H1 (cell line): Measurements from ENCODE around the gene AGPAT4. TPM values are rescaled to one million over a fixed set of nuclear protein-coding genes. Genes with fewer than 3 reads are reported as not detected.

Experiments
- CTCF ChIA-PET: fragments of 300-600 bp; sonication (Branson Sonifier 250); formaldehyde crosslinking; loops from one replicate; lab custom pipeline; 2021; ENCODE audit not compliant: partially characterized antibody; lab: Charles Lee
- POLR2A ChIA-PET: fragments of 300-600 bp; sonication (Branson Sonifier 250); formaldehyde crosslinking; loops from one replicate; lab custom pipeline; 2021; ENCODE audit warnings: inconsistent platforms; ENCODE audit not compliant: partially characterized antibody; lab: Charles Lee
- DNase-seq, 2 experiments: peaks; one replicate each; pipeline versions ENCODE4 v3.0.0 to v3.0.0-alpha.2; 2010 to 2022; ENCODE audit warnings: low spot score in 2 of 2, low read depth in 1 of 2, mixed read lengths in 1 of 2
- FAIRE-seq: peaks from 2 replicates; lab custom pipeline; 2011; peaks lifted over from hg19 to GRCh38; lab: Jason Lieb, UNC
- H2AFZ ChIP-seq: 2 replicates; pipeline ENCODE4 v1.8.1; 2012; ENCODE audit warnings: low read length, inconsistent platforms
- H2AK5ac ChIP-seq: 2 replicates; pipeline ENCODE4 v1.6.1; 2013; ENCODE audit warnings: low read depth, low read length
- H2BK120ac ChIP-seq: replicated peaks from 2 replicates; pipeline ENCODE3; 2013; ENCODE audit warnings: low read depth, low read length, inconsistent platforms
- H2BK12ac ChIP-seq: 2 replicates; pipeline ENCODE4 v1.6.1; 2013; ENCODE audit warnings: low read depth, low read length
- H2BK15ac ChIP-seq: 2 replicates; pipeline ENCODE4 v1.6.1; 2013; ENCODE audit warnings: low read length
- H2BK20ac ChIP-seq: 2 replicates; pipeline ENCODE4 v1.6.1; 2013; ENCODE audit warnings: low read length
- H2BK5ac ChIP-seq: 2 replicates; pipeline ENCODE4 v1.6.1; 2013; ENCODE audit warnings: low read depth, low read length
- H3K14ac ChIP-seq: 2 replicates; pipeline ENCODE4 v1.6.1; 2013; ENCODE audit warnings: inconsistent platforms; ENCODE audit not compliant: insufficient read length
- H3K18ac ChIP-seq: 2 replicates; pipeline ENCODE4 v1.6.1; 2013; ENCODE audit warnings: low read length; ENCODE audit errors: extremely low read depth
- H3K23ac ChIP-seq: 2 replicates; pipeline ENCODE4 v1.6.1; 2013; ENCODE audit warnings: inconsistent platforms; ENCODE audit not compliant: insufficient read length
- H3K23me2 ChIP-seq: 2 replicates; pipeline ENCODE4 v1.6.1; 2013; ENCODE audit warnings: low read depth, low read length
- H3K27ac ChIP-seq: 2 replicates; pipeline ENCODE4 v1.6.1; 2011; ENCODE audit warnings: low read depth, low read length, inconsistent platforms
- H3K27me3 ChIP-seq, 4 experiments: replicated peaks in 1 of 4; 1 replicate in 1 of 4; 2 replicates in 3 of 4; pipeline versions ENCODE4 v1.6.1 to v1.8.1; 2011 to 2013; ENCODE audit warnings: low read length in 3 of 4, mild to moderate bottlenecking in 3 of 4, inconsistent platforms in 2 of 4, mixed read lengths in 2 of 4, moderate library complexity in 1 of 4; ENCODE audit not compliant: control insufficient read depth in 3 of 4, insufficient read depth in 3 of 4; ENCODE audit errors: extremely low read depth in 1 of 4
- H3K36me3 ChIP-seq, 4 experiments: 2 replicates each; pipeline versions ENCODE4 v1.6.1 to v1.8.1; 2011 to 2013; ENCODE audit warnings: mild to moderate bottlenecking in 4 of 4, low read length in 3 of 4, moderate library complexity in 2 of 4, control low read depth in 1 of 4, inconsistent platforms in 1 of 4; ENCODE audit not compliant: insufficient read depth in 4 of 4, control insufficient read depth in 2 of 4
- H3K4ac ChIP-seq: replicated peaks from 2 replicates; pipeline ENCODE3; 2013; ENCODE audit warnings: low read length, low read depth, mixed read lengths, inconsistent platforms; ENCODE audit not compliant: insufficient read length
- H3K4me1 ChIP-seq, 4 experiments: replicated peaks in 1 of 4; 1 replicate in 1 of 4; 2 replicates in 3 of 4; pipeline versions ENCODE4 v1.6.1 to v1.8.1; 2011 to 2013; ENCODE audit warnings: low read length in 3 of 4, inconsistent platforms in 2 of 4, mixed read lengths in 1 of 4; ENCODE audit not compliant: insufficient read depth in 4 of 4, control insufficient read depth in 3 of 4
- H3K4me2 ChIP-seq, 2 experiments: 2 replicates each; pipeline versions ENCODE4 v1.6.1 to v1.8.1; 2011 to 2013; ENCODE audit warnings: low read depth in 2 of 2, low read length in 2 of 2, control low read depth in 1 of 2, inconsistent platforms in 1 of 2, mild to moderate bottlenecking in 1 of 2; ENCODE audit not compliant: insufficient read depth in 1 of 2
- H3K4me3 ChIP-seq, 4 experiments: fragments of 200-600, 300-600 bp in 1 of 4; sonication (generic), shearing (Covaris generic), sonication (Bioruptor Twin) in 1 of 4; 2 replicates each; pipeline versions ENCODE4 v1.5.1 to v1.8.1; 2011 to 2016; ENCODE audit warnings: low read length in 4 of 4, low read depth in 3 of 4, control low read depth in 2 of 4, inconsistent platforms in 2 of 4, mild to moderate bottlenecking in 2 of 4, mixed read lengths in 1 of 4, moderate library complexity in 1 of 4; ENCODE audit not compliant: insufficient read depth in 2 of 4; ENCODE audit errors: extremely low read depth in 1 of 4
- H3K56ac ChIP-seq: replicated peaks from 2 replicates; pipeline ENCODE3; 2013; ENCODE audit warnings: low read depth, mild to moderate bottlenecking, mixed read lengths, low read length, inconsistent platforms; ENCODE audit not compliant: insufficient read length
- H3K79me1 ChIP-seq: 2 replicates; pipeline ENCODE4 v1.6.1; 2013; ENCODE audit warnings: low read depth, low read length, control low read depth
- H3K79me2 ChIP-seq, 2 experiments: 2 replicates each; pipeline versions ENCODE4 v1.6.1 to v1.8.1; 2012 to 2013; ENCODE audit warnings: low read length in 2 of 2, mild to moderate bottlenecking in 2 of 2, inconsistent platforms in 1 of 2; ENCODE audit not compliant: insufficient read depth in 2 of 2, control insufficient read depth in 1 of 2
- H3K9ac ChIP-seq, 4 experiments: replicated peaks in 1 of 4; 1 replicate in 1 of 4; 2 replicates in 3 of 4; pipeline versions ENCODE4 v1.6.1 to v1.8.1; 2011 to 2013; ENCODE audit warnings: low read depth in 3 of 4, low read length in 3 of 4, control low read depth in 2 of 4, mild to moderate bottlenecking in 2 of 4, moderate library complexity in 2 of 4, inconsistent platforms in 1 of 4; ENCODE audit errors: extremely low read depth in 1 of 4
- H3K9me3 ChIP-seq, 2 experiments: 2 replicates each; pipeline versions ENCODE4 v1.6.1 to v1.8.1; 2012 to 2013; ENCODE audit warnings: mild to moderate bottlenecking in 2 of 2, moderate library complexity in 2 of 2, control low read depth in 1 of 2, inconsistent platforms in 1 of 2, low read depth in 1 of 2, low read length in 1 of 2, mixed read lengths in 1 of 2; ENCODE audit not compliant: insufficient read depth in 2 of 2
- H4K20me1 ChIP-seq, 2 experiments: replicated peaks in 1 of 2; 2 replicates each; pipeline versions ENCODE3 to v1.8.1; 2011 to 2013; ENCODE audit warnings: inconsistent platforms in 2 of 2, low read length in 2 of 2, mild to moderate bottlenecking in 1 of 2; ENCODE audit not compliant: insufficient read depth in 2 of 2, control insufficient read depth in 1 of 2
- H4K5ac ChIP-seq: 2 replicates; pipeline ENCODE4 v1.6.1; 2013; ENCODE audit warnings: low read length, low read depth, mixed read lengths, inconsistent platforms; ENCODE audit not compliant: insufficient read length
- H4K8ac ChIP-seq: 2 replicates; pipeline ENCODE4 v1.8.0; 2013; ENCODE audit warnings: mild to moderate bottlenecking, moderate library complexity, low read length, inconsistent platforms; ENCODE audit not compliant: insufficient read depth; ENCODE audit errors: extremely low read depth
- H4K91ac ChIP-seq: replicated peaks from 2 replicates; pipeline ENCODE3; 2013; ENCODE audit warnings: low read length, mixed read lengths, inconsistent platforms; ENCODE audit not compliant: insufficient read length
- NRF1 ChIP-seq: IDR thresholded peaks from 2 replicates; pipeline ENCODE4 v1.6.1; 2011; ENCODE audit warnings: mild to moderate bottlenecking, low read depth, low read length, improper control_type of control experiment
- SP4 ChIP-seq: IDR thresholded peaks from 2 replicates; pipeline ENCODE4 v1.6.1; 2012; ENCODE audit warnings: low read length, inconsistent platforms
- polyA plus RNA-seq, 7 experiments: library from polyadenylated mRNA; depleted of rRNA in 3 of 7; stranded (reverse) in 5 of 7; unstranded in 2 of 7; fragments of >200 nt in 5 of 7; fragments of 200-250 nt in 2 of 7; gene quantifications; 1 replicate in 5 of 7; 2 replicates in 1 of 7; 4 replicates in 1 of 7; pipeline versions ENCODE4 v1.2.1 to v1.2.3, GENCODE V29; 2011 to 2013; ENCODE audit warnings: missing spikeins in 2 of 7, mixed read lengths in 2 of 7
- total RNA-seq: library from RNA; stranded (reverse); fragmentation: NEBNext Ultra II Directional; extraction: Animal tissue kit (Norgen Biotek cat#: 25700); gene quantifications from 2 replicates; pipeline ENCODE4 v1.2.1, GENCODE V29; 2021

The AGPAT4 gene
- total and polyA plus RNA-seq, 2 of the 8 experiments (the other 6 are each of a cell fraction or from before 2014, with no cell fraction given), result 13.5 to 23.8 TPM

DNA sequence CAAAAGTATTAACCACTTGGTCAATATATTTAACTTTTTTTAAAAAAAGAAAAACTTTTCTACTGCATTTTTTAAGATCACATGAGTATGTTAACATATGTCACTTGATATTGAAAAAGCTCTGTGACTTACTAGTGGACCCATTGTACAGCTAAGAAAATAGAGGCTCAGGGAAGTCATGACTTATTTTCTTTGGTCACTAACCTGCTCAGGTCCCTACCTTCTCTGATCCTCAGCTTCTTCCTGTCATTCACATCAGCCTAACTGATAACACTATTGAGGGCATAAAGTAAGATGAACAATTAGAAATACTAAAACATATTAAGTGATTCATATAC lies 19.8 kb downstream of the AGPAT4 start:
- no peak overlapping the region for H2BK120ac ChIP-seq
- no peak overlapping the region for H2BK20ac ChIP-seq
- no peak overlapping the region for H2BK12ac ChIP-seq
- no peak for FAIRE-seq
- H4K20me1 ChIP-seq, result peaks cover 5 to 15% of the 10 kb centered on the region in 2 experiments
- H3K18ac ChIP-seq, result no peak overlapping the region
- peaks cover 4% of the 10 kb centered on the region for H3K79me1 ChIP-seq
- no peak overlapping the region for H4K8ac ChIP-seq
- H3K4me1 ChIP-seq, result peaks cover 0 to 3% (median 2%) of the 10 kb centered on the region in 4 experiments; a peak in 4 of 7 replicates
- H3K36me3 ChIP-seq, result peaks cover 0 to 2% (median 0%) of the 10 kb centered on the region in 4 experiments; a peak in 3 of 8 replicates
- no peak overlapping the region for H2BK15ac ChIP-seq
- no peak overlapping the region for H3K27ac ChIP-seq
- H3K4me2 ChIP-seq, result no peak overlapping the region
- H3K14ac ChIP-seq, result no peak overlapping the region
- no peak overlapping the region for H4K91ac ChIP-seq
- H3K9ac ChIP-seq, result no peak overlapping the region
- H2AFZ ChIP-seq, result no peak overlapping the region
- H3K79me2 ChIP-seq, result peaks cover 4 to 91% of the 10 kb centered on the region in 2 experiments
- TF ChIP-seq SP4 (no peak), NRF1 (no peak)
- ChIA-PET POLR2A (interaction anchor here (0.7 to 1.9 kb wide), 4 partner anchors 9 to 21 kb away, joined by 3 to 7 read pairs (median 4); no protein-coding TSS in a partner anchor), CTCF (interaction anchor here (0.6 to 2.5 kb wide), 7 partner anchors 11 to 190 kb away, joined by 3 to 9 read pairs (median 3); no protein-coding TSS in a partner anchor)
- no peak overlapping the region for H3K56ac ChIP-seq
- no peak overlapping the region for H3K4ac ChIP-seq
- no peak for DNase-seq
- H3K23ac ChIP-seq, result no peak overlapping the region
- no peaks in the 10 kb centered on the region for H3K23me2 ChIP-seq
- no peaks in the 10 kb centered on the region for H3K9me3 ChIP-seq
- H2BK5ac ChIP-seq, result no peak overlapping the region
- H3K27me3 ChIP-seq, result no peaks in the 10 kb centered on the region
- no peak overlapping the region for H3K4me3 ChIP-seq
- H4K5ac ChIP-seq, result no peak overlapping the region
- H2AK5ac ChIP-seq, result no peak overlapping the region
